ENCODE data around the gene C1QTNF12.

C1QTNF12 gene

DNA sequence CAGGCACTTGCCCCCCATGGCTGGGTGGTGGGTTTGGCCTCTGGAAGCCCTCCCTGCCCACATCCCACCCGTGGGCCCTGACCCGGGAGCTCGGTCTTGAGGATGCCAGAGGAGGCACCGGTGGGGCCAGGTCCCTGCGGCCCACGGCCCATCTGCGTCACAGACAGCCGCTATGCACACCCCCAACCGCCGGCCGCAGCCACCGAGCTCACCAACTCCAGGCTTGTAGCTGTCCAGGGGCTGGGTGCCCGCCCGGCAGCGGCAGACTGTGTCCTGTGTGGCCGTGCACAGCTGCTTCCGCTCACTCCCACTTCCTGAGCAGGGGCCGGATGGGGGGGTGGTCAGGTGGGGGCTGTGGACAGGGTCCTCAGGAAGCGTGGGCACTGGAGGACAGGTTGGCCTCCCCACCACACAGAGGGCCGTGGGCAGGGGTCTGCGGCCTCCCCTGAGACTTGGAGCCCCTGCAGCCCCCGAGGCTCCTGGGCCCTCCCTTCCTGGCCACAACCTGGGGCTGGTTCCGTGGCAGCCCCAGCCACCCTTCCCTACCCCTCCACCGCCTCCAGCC is 33.7 kb downstream of the C1QTNF12 start:
- no peaks in the 10 kb centered on the region for H4K20me1 ChIP-seq (ENCODE audit: low read depth, low read length)
- H3K27ac ChIP-seq (ENCODE audit: low read depth, low read length), result no peak overlapping the region
- TF ChIP-seq CTCF (IDR thresholded peaks at IDR 0.05; ENCODE audit: insufficient read depth, low read length, poor library complexity, severe bottlenecking) (no peak), EZH2phosphoT487 (conservative IDR thresholded peaks at IDR 0.05; ENCODE audit: low read length) (no peak)
- no peak overlapping the region for H3K9ac ChIP-seq (ENCODE audit: low read length)
- no peak overlapping the region for H3K4me3 ChIP-seq (ENCODE audit: insufficient read depth, low read length, poor library complexity, severe bottlenecking)
- no peaks in the 10 kb centered on the region for H3K36me3 ChIP-seq (ENCODE audit: low read length)
- H2AFZ ChIP-seq (ENCODE audit: low read depth, low read length, severe bottlenecking), result no peak overlapping the region
- no peaks in the 10 kb centered on the region for H3K9me3 ChIP-seq (ENCODE audit: insufficient read depth, low read length)
- no peaks in the 10 kb centered on the region for H3K27me3 ChIP-seq (ENCODE audit: low read length)
- no peak overlapping the region for H3K4me2 ChIP-seq (ENCODE audit: low read depth, low read length, poor library complexity, severe bottlenecking)
- H3F3A ChIP-seq (ENCODE audit: insufficient read depth), result no peaks in the 10 kb centered on the region
- H3K9me2 ChIP-seq (replicated peaks; ENCODE audit: insufficient read depth, low read length), result no peaks in the 10 kb centered on the region
- no peaks in the 10 kb centered on the region for H3K79me2 ChIP-seq (ENCODE audit: insufficient read depth, low read length)

- no peak for TF ChIP-seq CTCF (IDR thresholded peaks at IDR 0.05; ENCODE audit: insufficient read depth, low read length, poor library complexity, severe bottlenecking)
- TF ChIP-seq EZH2phosphoT487 (conservative IDR thresholded peaks at IDR 0.05; ENCODE audit: low read length), result no peak
- H2AFZ ChIP-seq (ENCODE audit: low read depth, low read length, severe bottlenecking), result no peak overlapping the region
These were observed 34.7 kb downstream of the C1QTNF12 start for GRCh38 chr1:1211541-1212441.

GRCh38 chr1:1210726-1211540 is 35.6 kb downstream of the C1QTNF12 start:
- no peaks in the 10 kb centered on the region for H4K20me1 ChIP-seq (ENCODE audit: low read depth, low read length)
- H3K27ac ChIP-seq (ENCODE audit: low read depth, low read length), result no peak overlapping the region
- no peaks in the 10 kb centered on the region for H3K79me2 ChIP-seq (ENCODE audit: insufficient read depth, low read length)
- H3K36me3 ChIP-seq (ENCODE audit: low read length), result no peaks in the 10 kb centered on the region
- no peaks in the 10 kb centered on the region for H3K27me3 ChIP-seq (ENCODE audit: low read length)
- H2AFZ ChIP-seq (ENCODE audit: low read depth, low read length, severe bottlenecking), result no peak overlapping the region
- H3K9ac ChIP-seq (ENCODE audit: low read length), result no peak overlapping the region
- H3K9me2 ChIP-seq (replicated peaks; ENCODE audit: insufficient read depth, low read length), result no peaks in the 10 kb centered on the region
- H3F3A ChIP-seq (ENCODE audit: insufficient read depth), result no peaks in the 10 kb centered on the region
- no peak overlapping the region for H3K4me3 ChIP-seq (ENCODE audit: insufficient read depth, low read length, poor library complexity, severe bottlenecking)
- TF ChIP-seq CTCF (IDR thresholded peaks at IDR 0.05; ENCODE audit: insufficient read depth, low read length, poor library complexity, severe bottlenecking) (no peak), EZH2phosphoT487 (conservative IDR thresholded peaks at IDR 0.05; ENCODE audit: low read length) (no peak)
- no peaks in the 10 kb centered on the region for H3K9me3 ChIP-seq (ENCODE audit: insufficient read depth, low read length)
- H3K4me2 ChIP-seq (ENCODE audit: low read depth, low read length, poor library complexity, severe bottlenecking), result no peak overlapping the region

More at GRCh38 chr1:1211541-1212441, 34.7 kb downstream of the C1QTNF12 start:
- Histone ChIP-seq H3K27ac (ENCODE audit: low read depth, low read length) (no peak overlapping the region), H3K9me3 (ENCODE audit: insufficient read depth, low read length) (no peaks in the 10 kb centered on the region), H3F3A (ENCODE audit: insufficient read depth) (no peaks in the 10 kb centered on the region), H3K9me2 (replicated peaks; ENCODE audit: insufficient read depth, low read length) (no peaks in the 10 kb centered on the region), H3K4me3 (ENCODE audit: insufficient read depth, low read length, poor library complexity, severe bottlenecking) (no peak overlapping the region), H4K20me1 (ENCODE audit: low read depth, low read length) (no peaks in the 10 kb centered on the region), H3K9ac (ENCODE audit: low read length) (no peak overlapping the region), H3K79me2 (ENCODE audit: insufficient read depth, low read length) (no peaks in the 10 kb centered on the region), H3K27me3 (ENCODE audit: low read length) (no peaks in the 10 kb centered on the region), H3K36me3 (ENCODE audit: low read length) (no peaks in the 10 kb centered on the region), H3K4me2 (ENCODE audit: low read depth, low read length, poor library complexity, severe bottlenecking) (no peak overlapping the region)
